NCI-H524 treated with DMSO at 0.1 percent for 48 hours (cell line): ENCODE measurements around the gene DENND2A.
"Not testable (repeated sequence)": the region's sequence is repeated elsewhere in the genome, so short reads cannot be mapped to it uniquely, and the experiment has no call there.

Experiments
- DNase-seq: peaks from one replicate; lab custom pipeline; 2025; lab: John Stamatoyannopoulos, UW

The DENND2A gene

GRCh38 chr7:140544388-140544826, 96.2 kb downstream of the DENND2A start:
- no peak for DNase-seq

GRCh38 chr7:140542228-140542603, 98.4 kb downstream of the DENND2A start:
- DNase-seq, result no peak

GRCh38 chr7:140541513-140542227, 98.9 kb downstream of the DENND2A start:
- peak; percentile 87 for DNase-seq

GRCh38 chr7:140541176-140541512, 99.5 kb downstream of the DENND2A start:
- DNase-seq, result no peak

GRCh38 chr7:140540136-140540777, 100.4 kb downstream of the DENND2A start:
- no peak for DNase-seq

- DNase-seq, result no peak
Measured at GRCh38 chr7:140539461-140539860, 101.2 kb downstream of the DENND2A start.

GRCh38 chr7:140537750-140538482, 102.7 kb downstream of the DENND2A start:
- DNase-seq, result no peak

- no peak for DNase-seq
Measured at GRCh38 chr7:140534743-140535142, 105.9 kb downstream of the DENND2A start.

GRCh38 chr7:140533394-140533872, 107.2 kb downstream of the DENND2A start:
- no peak for DNase-seq

GRCh38 chr7:140529428-140529827, 111.2 kb downstream of the DENND2A start:
- not testable (repeated sequence) for DNase-seq

GRCh38 chr7:140526787-140527664, 113.6 kb downstream of the DENND2A start:
- DNase-seq, result no peak

- DNase-seq, result no peak
Measured at GRCh38 chr7:140526214-140526613, 114.4 kb downstream of the DENND2A start.

GRCh38 chr7:140525743-140526142, 114.9 kb downstream of the DENND2A start:
- DNase-seq, result no peak

GRCh38 chr7:140521421-140521820, 119.2 kb downstream of the DENND2A start:
- no peak for DNase-seq

GRCh38 chr7:140519007-140519399, 121.6 kb downstream of the DENND2A start:
- DNase-seq, result no peak

GRCh38 chr7:140518370-140519006, 122.1 kb downstream of the DENND2A start:
- no peak for DNase-seq

- DNase-seq, result peak; percentile 36
Measured at GRCh38 chr7:140517546-140518369, 122.9 kb downstream of the DENND2A start.

GRCh38 chr7:140512317-140513000, 128.2 kb downstream of the DENND2A start:
- DNase-seq, result peak; percentile 30

- no peak for DNase-seq
Measured at GRCh38 chr7:140509789-140510188, 130.8 kb downstream of the DENND2A start.

- DNase-seq, result not testable (repeated sequence)
Measured at GRCh38 chr7:140507556-140507955, 133.1 kb downstream of the DENND2A start.
